Measurements from ENCODE around the gene ST7. TPM values are rescaled to one million over a fixed set of nuclear protein-coding genes. Genes with fewer than 3 reads are reported as not detected.

The ST7 gene
- total RNA-seq, 1 experiment from 2014 or later, result 12.9 TPM

GRCh38 chr7:117173035-117173770, 219.9 kb downstream of the ST7 start:
- Histone ChIP-seq H3K4me1 (ENCODE audit: insufficient read depth, low read length) (no peaks in the 10 kb centered on the region; the same call in 1 of the 2 replicates), H4K20me1 (ENCODE audit: control insufficient read depth, insufficient read depth, insufficient read length) (no peaks in the 10 kb centered on the region), H4K8ac (replicated peaks; ENCODE audit: insufficient read length, low read depth, low read length) (no peak overlapping the region), H3K56ac (ENCODE audit: insufficient read length, low read depth, low read length) (no peak overlapping the region), H3K14ac (ENCODE audit: insufficient read depth, low read length) (no peak overlapping the region), H3K4me2 (ENCODE audit: insufficient read depth, insufficient read length, low read length) (no peak overlapping the region), H2BK12ac (ENCODE audit: insufficient read length, low read depth, low read length) (no peak overlapping the region), H3K9ac (ENCODE audit: extremely low read depth, insufficient read length, low read length) (no peak overlapping the region), H3K27ac (ENCODE audit: insufficient read length, low read depth, low read length) (no peak overlapping the region), H3T11ph (ENCODE audit: low read length) (no peak overlapping the region), H2AK5ac (ENCODE audit: insufficient read length, low read length) (no peak overlapping the region), H4K91ac (ENCODE audit: insufficient read length, low read depth, low read length) (no peak overlapping the region), H3K79me2 (ENCODE audit: insufficient read depth, low read length) (no peaks in the 10 kb centered on the region), H3K9me3 (ENCODE audit: control insufficient read depth, low read depth, low read length) (no peaks in the 10 kb centered on the region), H3K23me2 (ENCODE audit: insufficient read length, low read depth, low read length, poor library complexity, severe bottlenecking) (no peaks in the 10 kb centered on the region), H3K27me3 (ENCODE audit: insufficient read depth, low read length) (no peaks in the 10 kb centered on the region), H3K79me1 (ENCODE audit: insufficient read depth, low read depth, low read length, poor library complexity, severe bottlenecking) (no peaks in the 10 kb centered on the region), H3K18ac (ENCODE audit: insufficient read length, low read depth, low read length) (no peak overlapping the region), H4K5ac (ENCODE audit: insufficient read length, low read depth, low read length) (no peak overlapping the region), H2BK15ac (ENCODE audit: low read depth, low read length) (no peak overlapping the region), H2AFZ (ENCODE audit: low read length) (no peak overlapping the region), H3K23ac (ENCODE audit: insufficient read length, low read depth, low read length) (no peak overlapping the region), H2BK120ac (ENCODE audit: low read depth, low read length, poor library complexity, severe bottlenecking) (no peak overlapping the region), H2BK20ac (ENCODE audit: low read depth, low read length, poor library complexity, severe bottlenecking) (no peak overlapping the region), H2BK5ac (ENCODE audit: insufficient read length, low read length) (no peak overlapping the region), H3K4ac (ENCODE audit: low read depth, low read length) (no peak overlapping the region)
- TF ChIP-seq, protein P1, sequence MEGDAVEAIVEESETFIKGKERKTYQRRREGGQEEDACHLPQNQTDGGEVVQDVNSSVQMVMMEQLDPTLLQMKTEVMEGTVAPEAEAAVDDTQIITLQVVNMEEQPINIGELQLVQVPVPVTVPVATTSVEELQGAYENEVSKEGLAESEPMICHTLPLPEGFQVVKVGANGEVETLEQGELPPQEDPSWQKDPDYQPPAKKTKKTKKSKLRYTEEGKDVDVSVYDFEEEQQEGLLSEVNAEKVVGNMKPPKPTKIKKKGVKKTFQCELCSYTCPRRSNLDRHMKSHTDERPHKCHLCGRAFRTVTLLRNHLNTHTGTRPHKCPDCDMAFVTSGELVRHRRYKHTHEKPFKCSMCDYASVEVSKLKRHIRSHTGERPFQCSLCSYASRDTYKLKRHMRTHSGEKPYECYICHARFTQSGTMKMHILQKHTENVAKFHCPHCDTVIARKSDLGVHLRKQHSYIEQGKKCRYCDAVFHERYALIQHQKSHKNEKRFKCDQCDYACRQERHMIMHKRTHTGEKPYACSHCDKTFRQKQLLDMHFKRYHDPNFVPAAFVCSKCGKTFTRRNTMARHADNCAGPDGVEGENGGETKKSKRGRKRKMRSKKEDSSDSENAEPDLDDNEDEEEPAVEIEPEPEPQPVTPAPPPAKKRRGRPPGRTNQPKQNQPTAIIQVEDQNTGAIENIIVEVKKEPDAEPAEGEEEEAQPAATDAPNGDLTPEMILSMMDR (conservative IDR thresholded peaks at IDR 0.05), result no peak
- no CpG with 5 or more reads among the region's 6 CpGs for WGBS (ENCODE audit: extremely low coverage, insufficient read length, low lambda C conversion rate)
- no peaks in the 10 kb centered on the region for H3K9me3 Mint-ChIP-seq
- no peaks in the 10 kb centered on the region for H3K27me3 Mint-ChIP-seq (ENCODE audit: low read depth)
- H3K4me3 Mint-ChIP-seq, result no peak overlapping the region
- no peak for DNase-seq
- no peak overlapping the region for H3K27ac Mint-ChIP-seq
- H3K36me3 Mint-ChIP-seq (ENCODE audit: insufficient read depth in 1 of 3, low read depth in 3 of 3), result no peaks in the 10 kb centered on the region
- H3K4me1 Mint-ChIP-seq, result peaks cover 18% of the 10 kb centered on the region in 2 experiments
